ENCODE measurements around the gene FGFBP1. TPM values are rescaled to one million over a fixed set of nuclear protein-coding genes. Genes with fewer than 3 reads are reported as not detected.

The FGFBP1 gene
- total RNA-seq, 1 donor from 2014 or later: 22.1 TPM

- peaks cover 3% of the 10 kb centered on the region for H3K27me3 Mint-ChIP-seq
- peak overlapping the region; percentile 48 for H3K27ac Mint-ChIP-seq
- no peaks in the 10 kb centered on the region for H3K36me3 Mint-ChIP-seq
- H3K9me3 Mint-ChIP-seq: peaks cover 9% of the 10 kb centered on the region
- H3K4me1 Mint-ChIP-seq (ENCODE audit: unreplicated experiment): no peaks in the 10 kb centered on the region
- no peak for DNase-seq (ENCODE audit: extremely low spot score, unreplicated experiment)
- TF ChIP-seq, protein P1, sequence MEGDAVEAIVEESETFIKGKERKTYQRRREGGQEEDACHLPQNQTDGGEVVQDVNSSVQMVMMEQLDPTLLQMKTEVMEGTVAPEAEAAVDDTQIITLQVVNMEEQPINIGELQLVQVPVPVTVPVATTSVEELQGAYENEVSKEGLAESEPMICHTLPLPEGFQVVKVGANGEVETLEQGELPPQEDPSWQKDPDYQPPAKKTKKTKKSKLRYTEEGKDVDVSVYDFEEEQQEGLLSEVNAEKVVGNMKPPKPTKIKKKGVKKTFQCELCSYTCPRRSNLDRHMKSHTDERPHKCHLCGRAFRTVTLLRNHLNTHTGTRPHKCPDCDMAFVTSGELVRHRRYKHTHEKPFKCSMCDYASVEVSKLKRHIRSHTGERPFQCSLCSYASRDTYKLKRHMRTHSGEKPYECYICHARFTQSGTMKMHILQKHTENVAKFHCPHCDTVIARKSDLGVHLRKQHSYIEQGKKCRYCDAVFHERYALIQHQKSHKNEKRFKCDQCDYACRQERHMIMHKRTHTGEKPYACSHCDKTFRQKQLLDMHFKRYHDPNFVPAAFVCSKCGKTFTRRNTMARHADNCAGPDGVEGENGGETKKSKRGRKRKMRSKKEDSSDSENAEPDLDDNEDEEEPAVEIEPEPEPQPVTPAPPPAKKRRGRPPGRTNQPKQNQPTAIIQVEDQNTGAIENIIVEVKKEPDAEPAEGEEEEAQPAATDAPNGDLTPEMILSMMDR (conservative IDR thresholded peaks at IDR 0.05): no peak
- no peak overlapping the region for H3K4me3 Mint-ChIP-seq
These were observed 26.3 kb downstream of the FGFBP1 start for GRCh38 chr4:15912236-15912635.

GRCh38 chr4:15910155-15910940 lies 28.2 kb downstream of the FGFBP1 start:
- TF ChIP-seq, protein P1 (conservative IDR thresholded peaks at IDR 0.05): no peak
- Mint-ChIP-seq H3K27ac (peak overlapping the region; percentile 93), H3K9me3 (peaks cover 5% of the 10 kb centered on the region), H3K4me3 (peak overlapping the region; percentile 51), H3K4me1 (ENCODE audit: unreplicated experiment) (no peaks in the 10 kb centered on the region), H3K27me3 (peaks cover 3% of the 10 kb centered on the region), H3K36me3 (no peaks in the 10 kb centered on the region)
- no peak for DNase-seq (ENCODE audit: extremely low spot score, unreplicated experiment)

GRCh38 chr4:15907430-15907829 lies 31.1 kb downstream of the FGFBP1 start:
- DNase-seq (ENCODE audit: extremely low spot score, unreplicated experiment): no peak
- Mint-ChIP-seq H3K36me3 (no peaks in the 10 kb centered on the region), H3K9me3 (peaks cover 10% of the 10 kb centered on the region), H3K4me1 (ENCODE audit: unreplicated experiment) (no peaks in the 10 kb centered on the region), H3K27me3 (peaks cover 5% of the 10 kb centered on the region), H3K4me3 (no peak overlapping the region), H3K27ac (peak overlapping the region; percentile 20)
- TF ChIP-seq, protein P1 (conservative IDR thresholded peaks at IDR 0.05): no peak

DNA sequence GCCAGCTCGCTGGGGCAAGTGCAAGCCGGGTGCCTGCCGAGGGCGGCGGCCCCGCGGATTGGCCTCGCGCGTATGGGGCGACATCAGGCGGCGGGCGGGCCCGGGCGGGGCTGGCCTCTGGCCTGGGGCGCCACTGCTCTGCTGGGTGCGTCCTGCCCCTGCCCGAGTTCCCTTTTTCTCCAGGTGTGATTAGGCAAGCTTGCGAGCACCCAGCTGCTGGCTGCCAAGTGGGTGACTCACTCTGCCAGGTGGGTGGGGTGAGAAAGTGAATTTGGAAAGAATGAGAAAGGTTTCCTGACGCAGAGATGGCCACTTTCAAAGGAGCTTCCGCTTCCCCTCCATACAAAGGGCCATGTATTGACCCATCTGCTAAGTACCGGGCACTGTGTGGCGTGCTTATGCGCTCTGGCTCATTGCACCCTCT lies 32.5 kb downstream of the FGFBP1 start:
- peak overlapping the region; percentile 52 for H3K4me3 Mint-ChIP-seq
- H3K27me3 Mint-ChIP-seq: peaks cover 11% of the 10 kb centered on the region
- peaks cover 14% of the 10 kb centered on the region for H3K9me3 Mint-ChIP-seq
- TF ChIP-seq, protein P1 (conservative IDR thresholded peaks at IDR 0.05): no peak
- no peaks in the 10 kb centered on the region for H3K4me1 Mint-ChIP-seq (ENCODE audit: unreplicated experiment)
- peak; percentile 70 for DNase-seq (ENCODE audit: extremely low spot score, unreplicated experiment)
- peak overlapping the region; percentile 85 for H3K27ac Mint-ChIP-seq
- H3K36me3 Mint-ChIP-seq: no peaks in the 10 kb centered on the region

- TF ChIP-seq, protein P1 (conservative IDR thresholded peaks at IDR 0.05): no peak
- peaks cover 9% of the 10 kb centered on the region for H3K4me1 Mint-ChIP-seq (ENCODE audit: unreplicated experiment)
- no peak for DNase-seq (ENCODE audit: extremely low spot score, unreplicated experiment)
- H3K9me3 Mint-ChIP-seq: peaks cover 14% of the 10 kb centered on the region
- H3K27me3 Mint-ChIP-seq: peaks cover 13% of the 10 kb centered on the region
- H3K36me3 Mint-ChIP-seq: no peaks in the 10 kb centered on the region
- H3K27ac Mint-ChIP-seq: no peak overlapping the region
- H3K4me3 Mint-ChIP-seq: no peak overlapping the region
These were observed 35.8 kb downstream of the FGFBP1 start for GRCh38 chr4:15902746-15903145.

Data from type B pancreatic cell (in vitro differentiated cells).